ENCODE data around the gene FBXO22.

DNA sequence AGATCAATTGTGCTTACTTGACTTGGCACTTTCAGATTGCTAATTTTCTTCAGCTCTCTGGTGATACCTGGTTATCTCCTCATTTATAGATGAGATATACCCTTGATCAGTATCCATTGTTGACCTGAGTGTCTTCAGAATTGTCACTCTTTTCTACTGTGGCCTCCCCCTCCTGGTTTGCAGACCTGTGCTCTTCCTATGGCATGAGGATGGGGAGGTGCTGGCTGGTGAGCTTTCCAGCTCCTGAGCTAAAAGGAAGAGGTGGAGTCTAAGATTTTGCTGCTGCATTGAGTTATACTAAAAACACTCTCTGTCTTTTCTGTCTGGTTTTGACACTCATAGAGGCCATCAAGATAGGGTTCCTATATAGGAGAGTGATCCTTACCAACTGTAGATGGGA is 36.8 kb upstream of the FBXO22 start:
- TF ChIP-seq, protein P1, sequence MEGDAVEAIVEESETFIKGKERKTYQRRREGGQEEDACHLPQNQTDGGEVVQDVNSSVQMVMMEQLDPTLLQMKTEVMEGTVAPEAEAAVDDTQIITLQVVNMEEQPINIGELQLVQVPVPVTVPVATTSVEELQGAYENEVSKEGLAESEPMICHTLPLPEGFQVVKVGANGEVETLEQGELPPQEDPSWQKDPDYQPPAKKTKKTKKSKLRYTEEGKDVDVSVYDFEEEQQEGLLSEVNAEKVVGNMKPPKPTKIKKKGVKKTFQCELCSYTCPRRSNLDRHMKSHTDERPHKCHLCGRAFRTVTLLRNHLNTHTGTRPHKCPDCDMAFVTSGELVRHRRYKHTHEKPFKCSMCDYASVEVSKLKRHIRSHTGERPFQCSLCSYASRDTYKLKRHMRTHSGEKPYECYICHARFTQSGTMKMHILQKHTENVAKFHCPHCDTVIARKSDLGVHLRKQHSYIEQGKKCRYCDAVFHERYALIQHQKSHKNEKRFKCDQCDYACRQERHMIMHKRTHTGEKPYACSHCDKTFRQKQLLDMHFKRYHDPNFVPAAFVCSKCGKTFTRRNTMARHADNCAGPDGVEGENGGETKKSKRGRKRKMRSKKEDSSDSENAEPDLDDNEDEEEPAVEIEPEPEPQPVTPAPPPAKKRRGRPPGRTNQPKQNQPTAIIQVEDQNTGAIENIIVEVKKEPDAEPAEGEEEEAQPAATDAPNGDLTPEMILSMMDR (IDR thresholded peaks at IDR 0.05) = no peak
- TF ChIP-seq POLR2A (IDR thresholded peaks at IDR 0.05) = no peak
- no peak for TF ChIP-seq EP300 (IDR thresholded peaks at IDR 0.05)

All from upper lobe of left lung (tissue), 4 donors.